GM19023 (cell line): Measurements from ENCODE around the gene ZNF700.
"Not testable (repeated sequence)": the region's sequence is repeated elsewhere in the genome, so short reads cannot be mapped to it uniquely, and the experiment has no call there.

ENCODE experiments used
- ATAC-seq: cut with Tn5 transposase; IDR thresholded peaks from one replicate; pipeline ENCODE4 v1.9.1; 2021; ENCODE audit warnings: mild to moderate bottlenecking, moderate library complexity; ENCODE audit not compliant: unreplicated experiment

Gene ZNF700

GRCh38 chr19:11924886-11925650 is at the start of gene ZNF700:
TSS of gene ZNF700 (plus strand) at chr19:11925107. CDS start at chr19:11925211, 104 bp downstream.
- ATAC-seq, result peak; percentile 82

GRCh38 chr19:11879687-11880266 is 45.1 kb upstream of the ZNF700 start:
- not testable (repeated sequence) for ATAC-seq

- ATAC-seq, result no peak
Observed at GRCh38 chr19:11880598-11880997, 44.3 kb upstream of the ZNF700 start.

- no peak for ATAC-seq
Observed at GRCh38 chr19:11881151-11881800, 43.6 kb upstream of the ZNF700 start.

- no peak for ATAC-seq
Observed at GRCh38 chr19:11882606-11883005, 42.3 kb upstream of the ZNF700 start.

- ATAC-seq, result peak; percentile 17
Observed at GRCh38 chr19:11887234-11887610, 37.7 kb upstream of the ZNF700 start.

- peak; percentile 63 for ATAC-seq
Observed at GRCh38 chr19:11887611-11888531, 37.0 kb upstream of the ZNF700 start, which contains the start of gene ZNF69. TSS of gene ZNF69 (plus strand) at chr19:11887782. CDS start at chr19:11887924, 142 bp downstream.

GRCh38 chr19:11889901-11890300 is 35.0 kb upstream of the ZNF700 start:
- not testable (repeated sequence) for ATAC-seq

GRCh38 chr19:11890634-11891033 is 34.3 kb upstream of the ZNF700 start:
- no peak for ATAC-seq

- no peak for ATAC-seq
Observed at GRCh38 chr19:11894851-11895250, 30.1 kb upstream of the ZNF700 start.

- ATAC-seq, result no peak
Observed at GRCh38 chr19:11902228-11902627, 22.7 kb upstream of the ZNF700 start.

- no peak for ATAC-seq
Observed at GRCh38 chr19:11905928-11906327, 19.0 kb upstream of the ZNF700 start.

- not testable (repeated sequence) for ATAC-seq
Observed at GRCh38 chr19:11911937-11912336, 13.0 kb upstream of the ZNF700 start.

GRCh38 chr19:11914417-11915051 is 10.4 kb upstream of the ZNF700 start:
- not testable (repeated sequence) for ATAC-seq

GRCh38 chr19:11921852-11922495 is 2.9 kb upstream of the ZNF700 start:
- no peak for ATAC-seq

GRCh38 chr19:11925651-11926187 is 812 bp downstream of the ZNF700 start:
- not testable (repeated sequence) for ATAC-seq

GRCh38 chr19:11927227-11927626 is 2.3 kb downstream of the ZNF700 start:
- no peak for ATAC-seq

GRCh38 chr19:11931051-11931450 is 6.1 kb downstream of the ZNF700 start:
- ATAC-seq, result no peak

- ATAC-seq, result no peak
Observed at GRCh38 chr19:11931513-11931912, 6.6 kb downstream of the ZNF700 start.
